PFSK-1 (cell line): ENCODE data around the gene GABBR2.

ENCODE experiments used
- POLR2AphosphoS5 ChIP-seq: IDR thresholded peaks from 2 replicates; pipeline ENCODE4 v1.6.1; 2012; ENCODE audit warnings: low read depth, mild to moderate bottlenecking, control low read depth, low read length, moderate library complexity
- SIN3A ChIP-seq: IDR thresholded peaks from 2 replicates; pipeline ENCODE4 v1.6.1; 2012; ENCODE audit warnings: mild to moderate bottlenecking, low read length, moderate library complexity, borderline replicate concordance; ENCODE audit not compliant: insufficient read depth

DNA sequence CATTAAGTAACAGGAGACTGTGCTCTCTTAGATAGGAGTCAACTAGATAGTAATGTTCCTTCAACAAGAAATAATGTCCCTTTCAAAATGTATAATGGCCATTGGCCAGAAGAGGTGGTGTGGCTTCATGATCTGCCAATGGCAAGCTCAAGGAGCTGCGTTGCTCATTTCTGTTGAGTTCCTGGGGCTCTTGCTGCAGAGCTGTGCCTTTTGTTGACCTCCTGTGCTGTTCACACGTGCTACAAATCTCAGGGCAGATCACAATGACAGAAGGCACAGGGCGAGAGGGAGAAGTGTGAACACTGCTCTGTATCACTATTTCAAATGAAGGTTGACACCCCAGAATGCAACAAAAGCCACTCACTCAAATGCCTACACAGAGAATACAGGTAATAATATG lies 437.3 kb downstream of the GABBR2 start:
- TF ChIP-seq POLR2AphosphoS5 (no peak), SIN3A (no peak)
